HG03139 (cell line): ENCODE results near the gene UST.

Experiments
- ATAC-seq: cut with Tn5 transposase; IDR thresholded peaks from one replicate; pipeline ENCODE4 v1.9.1; 2021; ENCODE audit not compliant: unreplicated experiment

UST gene

GRCh38 chr6:149077208-149077607, 330.4 kb downstream of the UST start:
- ATAC-seq: no peak

DNA sequence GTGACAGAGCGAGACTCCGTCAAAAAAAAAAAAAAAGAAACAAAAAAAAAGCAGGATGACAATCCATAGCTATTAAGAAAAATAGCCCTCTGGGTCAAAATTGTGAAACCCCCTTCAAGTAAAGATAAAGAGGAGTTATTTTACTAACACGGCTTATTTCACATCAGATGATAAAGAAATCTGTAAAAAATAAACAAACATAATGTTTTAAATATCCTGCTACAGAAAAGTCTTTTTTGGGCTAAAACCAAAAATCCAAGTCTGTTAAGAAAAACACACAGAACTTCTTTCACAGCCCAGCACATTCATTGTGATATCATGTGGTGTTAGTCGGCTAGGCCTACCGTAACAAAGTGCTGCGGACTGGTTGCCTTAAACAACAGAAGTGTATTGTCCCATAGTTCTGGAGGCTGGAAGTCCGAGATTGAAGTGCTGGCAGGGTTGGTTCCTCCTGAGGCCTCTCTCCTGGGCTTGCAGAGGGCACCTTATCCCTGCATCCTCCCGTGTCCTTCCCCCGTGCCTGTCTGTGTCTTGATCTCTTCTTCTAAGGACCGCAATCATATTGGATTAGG, 331.5 kb downstream of the UST start:
- no peak for ATAC-seq

- no peak for ATAC-seq
Measured at GRCh38 chr6:149079456-149079855, 332.6 kb downstream of the UST start.

DNA sequence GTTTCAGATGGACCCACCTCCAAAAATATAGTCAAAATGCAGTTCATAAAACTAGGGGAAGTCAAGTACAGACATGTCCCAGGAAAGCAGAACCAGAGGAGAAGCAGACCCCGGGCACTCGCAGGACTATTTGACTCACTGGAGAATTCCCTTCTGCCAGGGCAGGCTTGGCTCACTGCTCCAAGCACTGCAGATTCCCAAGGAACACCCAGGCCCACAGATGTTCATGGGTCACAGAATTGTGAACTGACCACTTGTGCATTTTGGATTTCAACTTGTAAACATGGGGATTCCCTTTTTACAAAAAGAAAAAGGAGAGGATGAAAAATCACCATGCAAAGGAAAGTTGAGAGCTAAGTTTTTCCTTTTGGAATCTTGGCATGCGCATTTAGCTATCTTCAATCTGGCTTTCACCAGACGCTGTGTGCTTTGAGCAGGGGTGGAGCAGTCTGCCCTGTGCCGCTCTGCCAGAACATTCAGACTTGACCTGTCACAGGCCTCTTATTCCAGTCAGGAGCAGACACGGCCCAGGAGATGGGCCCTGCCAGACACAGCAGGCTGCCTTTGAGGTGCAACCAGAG, 333.2 kb downstream of the UST start:
- no peak for ATAC-seq

DNA sequence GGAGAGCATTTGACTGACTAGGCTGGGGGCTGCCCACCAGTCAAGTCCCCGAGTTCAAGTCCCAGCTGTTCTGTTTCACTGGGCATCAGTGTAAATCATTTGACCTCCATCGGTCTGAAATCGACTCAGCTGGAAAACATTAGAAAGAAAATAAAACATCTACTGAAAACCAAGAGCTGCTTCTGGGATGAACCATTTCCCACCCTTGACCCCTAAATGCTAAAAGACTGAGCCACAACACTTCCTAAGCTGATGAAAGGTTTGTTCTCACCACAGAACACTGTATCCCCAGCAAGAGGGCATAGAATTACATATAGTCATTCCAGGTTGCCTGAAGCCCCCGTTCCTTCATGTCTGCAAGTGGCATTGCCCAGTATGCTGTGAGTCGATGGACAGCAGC, 333.7 kb downstream of the UST start:
- ATAC-seq: no peak

GRCh38 chr6:149081281-149081680, 334.5 kb downstream of the UST start:
- ATAC-seq: no peak

DNA sequence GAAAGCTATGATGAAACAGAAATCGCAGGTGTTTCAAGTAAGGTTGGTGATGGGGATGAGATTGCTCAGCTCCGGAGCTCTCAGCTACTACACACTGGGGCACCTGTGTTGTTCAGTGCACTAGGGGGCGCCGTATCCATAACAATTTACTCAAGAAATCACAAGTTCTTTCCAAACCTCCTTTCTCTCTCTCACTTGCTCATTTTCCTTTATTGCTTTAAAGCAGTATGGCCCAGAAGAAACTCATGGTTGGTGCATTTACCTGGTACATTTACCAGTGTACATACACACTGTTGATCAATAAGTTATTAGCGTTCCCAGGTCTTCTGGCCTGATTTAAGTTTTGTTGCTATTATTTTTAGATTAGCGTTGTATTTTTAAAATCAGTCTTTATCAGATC, 335.5 kb downstream of the UST start:
- no peak for ATAC-seq

DNA sequence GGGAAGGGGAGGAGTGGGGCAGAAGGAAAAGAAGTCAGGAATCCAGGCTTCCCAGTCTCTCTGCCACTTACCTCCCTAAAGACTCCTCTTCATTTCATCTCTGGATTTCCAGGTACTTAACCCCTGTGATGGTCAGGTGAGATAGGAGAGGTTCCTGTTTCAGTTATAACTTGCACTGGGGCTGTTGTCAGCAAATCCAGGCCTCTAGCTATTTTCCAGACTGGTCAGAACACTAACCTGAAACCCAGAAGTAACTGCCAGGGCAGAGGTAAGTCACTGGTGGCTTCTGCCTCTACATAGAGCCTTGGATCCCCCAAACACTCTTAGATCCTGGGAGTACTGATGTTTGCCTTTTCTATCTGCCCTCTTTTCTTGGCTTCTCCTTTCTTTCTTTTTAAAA, 337.2 kb downstream of the UST start:
- no peak for ATAC-seq

DNA sequence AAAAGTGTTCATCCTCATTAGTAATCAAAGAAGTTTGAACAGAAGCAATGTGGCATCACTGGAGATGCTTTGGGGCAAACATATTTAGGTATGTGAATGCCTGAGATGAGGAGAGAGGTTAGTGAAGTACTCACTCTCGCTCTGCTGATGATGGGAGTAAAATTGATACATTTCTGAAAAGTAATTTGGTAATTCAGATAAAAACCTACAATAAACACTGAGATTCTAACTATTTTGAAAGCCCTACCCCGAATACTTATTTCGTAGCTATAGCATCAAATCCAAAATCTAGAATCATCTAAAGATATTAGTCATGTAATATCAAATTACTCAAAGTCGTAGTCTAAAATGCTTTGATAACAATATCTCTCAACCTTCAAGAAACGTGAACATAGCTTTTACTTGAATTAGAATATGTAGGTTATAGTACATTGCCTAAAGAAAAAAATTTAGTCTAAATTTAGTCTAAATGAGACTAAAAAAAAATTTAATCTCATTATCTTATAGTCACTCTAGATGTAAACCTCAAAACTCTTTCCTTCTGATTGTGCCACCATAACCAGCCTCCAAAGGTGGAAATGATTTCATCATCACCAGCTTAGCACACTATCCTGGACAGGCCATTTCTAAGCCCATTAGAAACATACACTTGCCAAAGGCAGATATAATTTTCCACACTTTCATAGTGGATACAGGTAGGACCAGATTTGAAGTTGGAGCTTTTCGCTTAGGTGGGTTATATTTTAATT, 338.2 kb downstream of the UST start:
- ATAC-seq: no peak

DNA sequence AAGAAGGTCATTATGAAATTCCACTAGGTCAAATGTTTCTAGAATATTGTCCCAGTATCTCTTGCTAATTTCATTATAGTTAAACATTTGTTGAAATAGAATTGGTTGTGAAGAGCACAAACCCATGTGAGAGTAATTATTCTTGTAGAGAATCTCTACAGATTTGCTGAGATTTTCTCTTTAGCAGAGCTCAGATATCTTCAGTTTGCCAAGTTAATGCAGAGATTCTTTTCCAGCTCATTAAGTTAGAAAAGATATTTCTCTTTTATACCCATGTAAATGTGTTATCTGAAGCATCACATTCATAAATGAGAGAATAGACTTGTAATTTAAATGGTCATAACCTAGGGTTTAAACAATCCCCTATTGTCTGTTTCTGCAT, 338.7 kb downstream of the UST start:
- ATAC-seq: no peak

- ATAC-seq: no peak
Measured at GRCh38 chr6:149086363-149086762, 339.5 kb downstream of the UST start.

DNA sequence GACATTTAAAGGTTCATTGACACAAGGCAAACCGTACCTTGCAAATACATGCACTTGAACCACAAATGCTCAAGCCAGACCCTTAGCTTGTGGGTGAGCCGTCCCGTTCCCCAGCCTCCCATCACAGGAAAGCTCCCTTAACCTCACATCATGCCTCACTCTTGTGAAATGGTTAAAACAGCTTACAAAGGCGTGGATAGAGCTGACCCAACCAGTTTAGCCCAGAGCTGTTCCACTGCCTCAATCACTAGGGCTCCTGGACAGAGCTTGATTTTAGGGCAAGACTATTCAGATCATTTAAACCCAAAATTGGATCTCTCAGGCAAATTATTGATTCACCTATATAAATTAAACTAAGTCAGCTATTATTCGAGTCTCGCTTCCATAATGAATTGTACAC, 341.1 kb downstream of the UST start:
- no peak for ATAC-seq

DNA sequence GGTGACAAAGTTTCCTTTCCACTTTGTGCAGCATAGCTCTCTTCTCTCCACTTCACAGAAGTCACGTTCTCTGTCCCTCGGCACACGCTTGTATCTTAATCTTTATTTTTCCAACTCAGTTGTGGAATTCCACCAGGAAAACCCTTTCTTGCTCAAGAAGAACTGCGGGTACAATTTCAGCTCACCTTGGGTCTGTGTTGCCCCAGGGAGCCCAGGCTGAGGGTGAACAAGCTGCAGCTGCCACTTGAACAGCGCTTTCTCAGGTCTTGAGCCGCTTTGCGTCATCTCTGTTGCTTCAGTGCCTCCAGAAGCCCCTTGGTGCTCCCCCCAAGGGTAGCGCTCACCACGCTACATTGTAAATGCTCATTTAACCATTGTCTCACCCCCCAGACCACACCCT, 341.5 kb downstream of the UST start:
- ATAC-seq: no peak

DNA sequence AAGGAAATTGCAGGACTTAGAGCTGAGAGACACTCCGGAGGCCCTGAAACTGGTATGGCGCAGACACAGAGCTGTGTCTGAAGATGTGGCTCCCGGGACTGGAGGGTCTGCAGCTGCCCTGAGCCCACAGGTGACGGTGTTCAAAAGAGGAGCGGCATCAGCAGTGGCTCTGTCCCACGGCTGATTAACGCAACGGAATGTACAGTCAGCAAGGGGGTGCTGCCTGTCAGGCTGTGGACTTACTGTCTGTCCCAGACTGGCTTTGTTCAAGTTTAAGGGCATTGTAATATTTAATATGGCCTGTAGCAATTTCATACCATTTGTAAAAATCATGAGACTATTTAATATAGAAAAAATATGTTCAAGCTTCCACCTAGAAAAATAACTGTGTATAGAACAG, 342.7 kb downstream of the UST start:
- no peak for ATAC-seq

GRCh38 chr6:149090937-149091336, 344.1 kb downstream of the UST start:
- ATAC-seq: no peak

GRCh38 chr6:149093643-149094042, 346.8 kb downstream of the UST start:
- ATAC-seq: no peak

GRCh38 chr6:149094156-149094555, 347.3 kb downstream of the UST start:
- no peak for ATAC-seq

- no peak for ATAC-seq
Measured at GRCh38 chr6:149094934-149095351, 348.1 kb downstream of the UST start.

DNA sequence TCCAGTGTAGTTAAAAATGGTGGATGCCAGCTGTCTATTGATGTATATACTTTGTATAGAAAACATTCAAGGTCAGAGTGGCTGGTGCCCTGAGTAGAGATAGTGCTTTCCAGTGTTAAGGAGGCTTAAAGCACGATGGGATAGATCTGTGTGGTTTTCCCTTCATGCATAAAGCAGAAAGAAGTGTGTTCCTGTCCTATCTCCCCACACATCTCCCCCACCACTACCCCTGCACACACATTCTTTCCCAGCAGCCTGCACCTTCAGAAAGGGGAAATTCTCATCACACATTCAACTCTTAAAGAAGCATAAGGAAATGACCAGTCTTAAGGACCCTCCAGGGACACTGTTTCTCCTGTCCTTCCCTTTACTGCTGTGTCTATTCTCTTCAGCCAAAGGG, 349.0 kb downstream of the UST start:
- ATAC-seq: no peak

GRCh38 chr6:149097794-149098193, 351.0 kb downstream of the UST start:
- ATAC-seq: no peak

DNA sequence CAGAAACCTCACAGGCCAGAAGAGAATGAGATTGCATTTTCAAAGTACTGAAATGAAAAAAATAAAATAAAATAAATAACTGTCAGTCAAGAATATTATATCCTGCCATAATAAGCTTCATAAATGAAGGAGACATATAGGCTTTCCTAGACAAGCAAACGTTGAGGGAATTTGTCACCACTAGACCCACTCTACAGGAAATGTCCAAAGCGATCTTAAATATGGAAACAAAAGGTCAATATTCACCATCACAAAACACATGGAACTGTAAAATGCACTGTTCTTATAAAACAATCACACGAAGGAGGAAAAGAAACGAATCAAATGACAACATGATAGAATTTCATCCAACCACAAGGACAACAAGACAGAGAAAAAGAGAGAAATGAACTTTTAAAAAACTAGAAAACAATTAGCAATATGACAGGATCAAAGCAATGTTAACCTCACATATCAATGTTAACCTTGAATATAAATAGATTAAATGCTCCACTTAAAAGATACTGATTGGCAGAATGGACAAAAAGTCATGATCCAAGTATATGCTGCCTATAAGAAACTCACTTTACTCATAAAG, 352.0 kb downstream of the UST start:
- ATAC-seq: no peak

GRCh38 chr6:149102324-149102723, 355.5 kb downstream of the UST start:
- ATAC-seq: no peak
